Measurements from ENCODE around the gene SYT7.

SYT7 gene

DNA sequence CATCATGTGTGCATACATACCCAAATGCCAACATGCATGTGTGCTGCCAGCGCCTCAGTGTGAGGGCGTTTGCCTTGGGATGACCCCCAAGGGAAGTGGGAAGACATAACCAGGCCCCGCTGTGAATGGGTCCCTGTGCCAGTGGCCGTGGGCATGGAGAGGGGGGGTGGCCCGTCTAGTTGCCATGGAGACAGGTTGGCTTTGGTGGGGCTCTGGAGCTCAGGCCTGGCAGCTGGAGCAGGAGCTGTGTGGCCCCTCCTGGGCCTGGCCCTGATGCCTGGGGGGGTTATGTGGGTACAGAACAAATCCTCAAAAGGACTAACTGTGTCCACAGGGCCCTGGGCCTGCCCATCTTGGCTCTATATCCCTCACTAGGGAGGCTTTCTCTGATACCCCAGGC lies 8.0 kb downstream of the SYT7 start (continued):
- TF ChIP-seq ZNF211 (tag by site-specific recombination; IDR thresholded peaks at IDR 0.05; ENCODE audit: low read depth), result no peak
- no peak for TF ChIP-seq WT1 (tag by site-specific recombination; IDR thresholded peaks at IDR 0.05)
- TF ChIP-seq, protein P1, sequence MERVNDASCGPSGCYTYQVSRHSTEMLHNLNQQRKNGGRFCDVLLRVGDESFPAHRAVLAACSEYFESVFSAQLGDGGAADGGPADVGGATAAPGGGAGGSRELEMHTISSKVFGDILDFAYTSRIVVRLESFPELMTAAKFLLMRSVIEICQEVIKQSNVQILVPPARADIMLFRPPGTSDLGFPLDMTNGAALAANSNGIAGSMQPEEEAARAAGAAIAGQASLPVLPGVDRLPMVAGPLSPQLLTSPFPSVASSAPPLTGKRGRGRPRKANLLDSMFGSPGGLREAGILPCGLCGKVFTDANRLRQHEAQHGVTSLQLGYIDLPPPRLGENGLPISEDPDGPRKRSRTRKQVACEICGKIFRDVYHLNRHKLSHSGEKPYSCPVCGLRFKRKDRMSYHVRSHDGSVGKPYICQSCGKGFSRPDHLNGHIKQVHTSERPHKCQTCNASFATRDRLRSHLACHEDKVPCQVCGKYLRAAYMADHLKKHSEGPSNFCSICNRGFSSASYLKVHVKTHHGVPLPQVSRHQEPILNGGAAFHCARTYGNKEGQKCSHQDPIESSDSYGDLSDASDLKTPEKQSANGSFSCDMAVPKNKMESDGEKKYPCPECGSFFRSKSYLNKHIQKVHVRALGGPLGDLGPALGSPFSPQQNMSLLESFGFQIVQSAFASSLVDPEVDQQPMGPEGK (tag by site-specific recombination; IDR thresholded peaks at IDR 0.05), result no peak
- no peak for TF ChIP-seq ZNF76 (tag by site-specific recombination; IDR thresholded peaks at IDR 0.05; ENCODE audit: borderline replicate concordance, low read depth)
- no peak for TF ChIP-seq OSR2 (tag by site-specific recombination; IDR thresholded peaks at IDR 0.05)
- TF ChIP-seq ZNF785 (tag by site-specific recombination; IDR thresholded peaks at IDR 0.05), result no peak
- TF ChIP-seq, protein P2, sequence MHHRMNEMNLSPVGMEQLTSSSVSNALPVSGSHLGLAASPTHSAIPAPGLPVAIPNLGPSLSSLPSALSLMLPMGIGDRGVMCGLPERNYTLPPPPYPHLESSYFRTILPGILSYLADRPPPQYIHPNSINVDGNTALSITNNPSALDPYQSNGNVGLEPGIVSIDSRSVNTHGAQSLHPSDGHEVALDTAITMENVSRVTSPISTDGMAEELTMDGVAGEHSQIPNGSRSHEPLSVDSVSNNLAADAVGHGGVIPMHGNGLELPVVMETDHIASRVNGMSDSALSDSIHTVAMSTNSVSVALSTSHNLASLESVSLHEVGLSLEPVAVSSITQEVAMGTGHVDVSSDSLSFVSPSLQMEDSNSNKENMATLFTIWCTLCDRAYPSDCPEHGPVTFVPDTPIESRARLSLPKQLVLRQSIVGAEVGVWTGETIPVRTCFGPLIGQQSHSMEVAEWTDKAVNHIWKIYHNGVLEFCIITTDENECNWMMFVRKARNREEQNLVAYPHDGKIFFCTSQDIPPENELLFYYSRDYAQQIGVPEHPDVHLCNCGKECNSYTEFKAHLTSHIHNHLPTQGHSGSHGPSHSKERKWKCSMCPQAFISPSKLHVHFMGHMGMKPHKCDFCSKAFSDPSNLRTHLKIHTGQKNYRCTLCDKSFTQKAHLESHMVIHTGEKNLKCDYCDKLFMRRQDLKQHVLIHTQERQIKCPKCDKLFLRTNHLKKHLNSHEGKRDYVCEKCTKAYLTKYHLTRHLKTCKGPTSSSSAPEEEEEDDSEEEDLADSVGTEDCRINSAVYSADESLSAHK (tag by site-specific recombination; IDR thresholded peaks at IDR 0.05), result no peak
- no peak for TF ChIP-seq ZNF776 (tag by site-specific recombination; IDR thresholded peaks at IDR 0.05; ENCODE audit: borderline replicate concordance)
- no peak for TF ChIP-seq ZNF791 (tag by site-specific recombination; IDR thresholded peaks at IDR 0.05)
- no peak for TF ChIP-seq ZBTB17 (tag by site-specific recombination; IDR thresholded peaks at IDR 0.05)
- TF ChIP-seq ZNF654 (tag by site-specific recombination; IDR thresholded peaks at IDR 0.05; ENCODE audit: low read depth), result no peak

DNA sequence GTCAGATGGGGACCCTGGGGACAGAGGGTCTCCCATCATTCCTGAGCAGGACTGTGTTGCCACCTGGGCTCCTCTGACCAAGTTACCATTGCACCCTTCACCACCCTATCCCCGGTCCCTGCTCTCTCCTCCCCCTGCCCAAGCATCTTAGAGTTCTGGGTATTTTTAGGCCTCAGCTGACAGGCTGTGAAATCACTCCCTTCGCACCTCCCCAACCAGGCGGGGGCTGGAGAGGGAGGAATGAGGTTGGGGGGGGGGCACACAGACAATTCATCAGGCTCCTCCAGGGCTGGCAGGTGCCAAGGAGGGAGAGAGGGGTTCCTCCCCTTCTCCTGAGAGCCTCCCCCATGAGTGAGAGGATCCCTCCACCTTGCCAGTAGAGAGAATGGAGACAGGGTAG lies 9.0 kb downstream of the SYT7 start:
- TF ChIP-seq BCL11B (tag by site-specific recombination; IDR thresholded peaks at IDR 0.05; ENCODE audit: low read depth) (no peak), ZIC2 (tag by site-specific recombination; IDR thresholded peaks at IDR 0.05) (no peak)
- TF ChIP-seq, protein P3, sequence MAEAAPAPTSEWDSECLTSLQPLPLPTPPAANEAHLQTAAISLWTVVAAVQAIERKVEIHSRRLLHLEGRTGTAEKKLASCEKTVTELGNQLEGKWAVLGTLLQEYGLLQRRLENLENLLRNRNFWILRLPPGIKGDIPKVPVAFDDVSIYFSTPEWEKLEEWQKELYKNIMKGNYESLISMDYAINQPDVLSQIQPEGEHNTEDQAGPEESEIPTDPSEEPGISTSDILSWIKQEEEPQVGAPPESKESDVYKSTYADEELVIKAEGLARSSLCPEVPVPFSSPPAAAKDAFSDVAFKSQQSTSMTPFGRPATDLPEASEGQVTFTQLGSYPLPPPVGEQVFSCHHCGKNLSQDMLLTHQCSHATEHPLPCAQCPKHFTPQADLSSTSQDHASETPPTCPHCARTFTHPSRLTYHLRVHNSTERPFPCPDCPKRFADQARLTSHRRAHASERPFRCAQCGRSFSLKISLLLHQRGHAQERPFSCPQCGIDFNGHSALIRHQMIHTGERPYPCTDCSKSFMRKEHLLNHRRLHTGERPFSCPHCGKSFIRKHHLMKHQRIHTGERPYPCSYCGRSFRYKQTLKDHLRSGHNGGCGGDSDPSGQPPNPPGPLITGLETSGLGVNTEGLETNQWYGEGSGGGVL (tag by site-specific recombination; IDR thresholded peaks at IDR 0.05), result 0 out of 2 replicates have a peak, but pooled peaks have one; percentile 10
- TF ChIP-seq, protein P4, sequence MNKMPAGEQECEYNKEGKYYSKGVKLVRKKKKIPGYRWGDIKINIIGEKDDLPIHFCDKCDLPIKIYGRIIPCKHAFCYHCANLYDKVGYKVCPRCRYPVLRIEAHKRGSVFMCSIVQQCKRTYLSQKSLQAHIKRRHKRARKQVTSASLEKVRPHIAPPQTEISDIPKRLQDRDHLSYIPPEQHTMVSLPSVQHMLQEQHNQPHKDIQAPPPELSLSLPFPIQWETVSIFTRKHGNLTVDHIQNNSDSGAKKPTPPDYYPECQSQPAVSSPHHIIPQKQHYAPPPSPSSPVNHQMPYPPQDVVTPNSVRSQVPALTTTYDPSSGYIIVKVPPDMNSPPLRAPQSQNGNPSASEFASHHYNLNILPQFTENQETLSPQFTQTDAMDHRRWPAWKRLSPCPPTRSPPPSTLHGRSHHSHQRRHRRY (tag by site-specific recombination; IDR thresholded peaks at IDR 0.05), result no peak
- Histone ChIP-seq H3K4me1 (ENCODE audit: control insufficient read depth, insufficient read depth, low read length) (no peaks in the 10 kb centered on the region), H3K36me3 (ENCODE audit: control insufficient read depth in 2 of 2, insufficient read depth in 1 of 2, low read length in 2 of 2) (no peaks in the 10 kb centered on the region), H3K9me3 (ENCODE audit: control insufficient read depth, insufficient read depth, low read depth, low read length) (no peaks in the 10 kb centered on the region), H3K27ac (ENCODE audit: extremely low read depth, low read depth, low read length) (no peak overlapping the region), H3K4me3 (ENCODE audit: low read depth, low read length) (no peak overlapping the region)
- POLR2A ChIA-PET, result no interaction called here
- CTCF ChIA-PET, result no interaction called here

DNA sequence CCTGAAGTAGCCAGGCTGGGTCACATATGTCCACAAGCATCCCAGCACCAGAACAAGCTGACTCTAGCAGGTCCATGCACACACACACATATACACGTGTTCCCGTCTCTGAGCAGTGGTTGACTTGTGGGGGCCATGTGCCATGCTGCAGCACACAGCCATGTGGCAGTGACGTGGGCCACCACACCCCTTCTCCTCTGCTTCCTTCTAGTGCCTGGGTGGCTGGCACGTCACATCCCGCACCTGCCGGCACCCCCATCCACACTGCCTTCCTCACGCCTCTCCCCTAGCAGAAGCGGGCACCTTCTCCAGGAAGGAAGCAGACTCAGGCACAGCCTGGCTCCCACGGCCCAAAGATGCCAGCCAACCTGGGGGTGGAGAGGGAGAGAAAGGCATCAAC lies 9.5 kb downstream of the SYT7 start:
- H3K36me3 ChIP-seq (ENCODE audit: control insufficient read depth in 2 of 2, insufficient read depth in 1 of 2, low read length in 2 of 2), result no peaks in the 10 kb centered on the region
- no peaks in the 10 kb centered on the region for H3K9me3 ChIP-seq (ENCODE audit: control insufficient read depth, insufficient read depth, low read depth, low read length)
- no peak overlapping the region for H3K4me3 ChIP-seq (ENCODE audit: low read depth, low read length)
- ChIA-PET CTCF (no interaction called here), POLR2A (no interaction called here)
- H3K27ac ChIP-seq (ENCODE audit: extremely low read depth, low read depth, low read length), result no peak overlapping the region
- H3K4me1 ChIP-seq (ENCODE audit: control insufficient read depth, insufficient read depth, low read length), result no peaks in the 10 kb centered on the region
- no peak for TF ChIP-seq IKZF3 (tag by site-specific recombination; IDR thresholded peaks at IDR 0.05)
- no peak for TF ChIP-seq ZFP69B (tag by site-specific recombination; IDR thresholded peaks at IDR 0.05)
- TF ChIP-seq ZBTB17 (tag by site-specific recombination; IDR thresholded peaks at IDR 0.05), result no peak
- no peak for TF ChIP-seq ZNF629 (tag by site-specific recombination; IDR thresholded peaks at IDR 0.05)
- TF ChIP-seq ZNF112 (tag by site-specific recombination; IDR thresholded peaks at IDR 0.05), result no peak
- TF ChIP-seq, protein P5, sequence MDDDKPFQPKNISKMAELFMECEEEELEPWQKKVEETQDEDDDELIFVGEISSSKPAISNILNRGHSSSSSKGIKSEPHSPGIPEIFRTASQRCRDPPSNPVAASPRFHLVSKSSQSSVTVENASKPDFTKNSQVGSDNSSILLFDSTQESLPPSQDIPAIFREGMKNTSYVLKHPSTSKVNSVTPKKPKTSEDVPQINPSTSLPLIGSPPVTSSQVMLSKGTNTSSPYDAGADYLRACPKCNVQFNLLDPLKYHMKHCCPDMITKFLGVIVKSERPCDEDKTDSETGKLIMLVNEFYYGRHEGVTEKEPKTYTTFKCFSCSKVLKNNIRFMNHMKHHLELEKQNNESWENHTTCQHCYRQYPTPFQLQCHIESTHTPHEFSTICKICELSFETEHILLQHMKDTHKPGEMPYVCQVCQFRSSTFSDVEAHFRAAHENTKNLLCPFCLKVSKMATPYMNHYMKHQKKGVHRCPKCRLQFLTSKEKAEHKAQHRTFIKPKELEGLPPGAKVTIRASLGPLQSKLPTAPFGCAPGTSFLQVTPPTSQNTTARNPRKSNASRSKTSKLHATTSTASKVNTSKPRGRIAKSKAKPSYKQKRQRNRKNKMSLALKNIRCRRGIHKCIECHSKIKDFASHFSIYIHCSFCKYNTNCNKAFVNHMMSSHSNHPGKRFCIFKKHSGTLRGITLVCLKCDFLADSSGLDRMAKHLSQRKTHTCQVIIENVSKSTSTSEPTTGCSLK (tag by site-specific recombination; IDR thresholded peaks at IDR 0.05), result no peak
- no peak for TF ChIP-seq ZNF677 (tag by site-specific recombination; IDR thresholded peaks at IDR 0.05)
- no peak for TF ChIP-seq FEZF1 (tag by site-specific recombination; IDR thresholded peaks at IDR 0.05)
